ENCODE results near the gene SPEG. TPM values are rescaled to one million over a fixed set of nuclear protein-coding genes. Genes with fewer than 3 reads are reported as not detected.
"Not testable (repeated sequence)": the region's sequence is repeated elsewhere in the genome, so short reads cannot be mapped to it uniquely, and the experiment has no call there.

SPEG gene
- total and polyA plus RNA-seq, 7 donors = 6.0 to 321 (median 123) TPM

DNA sequence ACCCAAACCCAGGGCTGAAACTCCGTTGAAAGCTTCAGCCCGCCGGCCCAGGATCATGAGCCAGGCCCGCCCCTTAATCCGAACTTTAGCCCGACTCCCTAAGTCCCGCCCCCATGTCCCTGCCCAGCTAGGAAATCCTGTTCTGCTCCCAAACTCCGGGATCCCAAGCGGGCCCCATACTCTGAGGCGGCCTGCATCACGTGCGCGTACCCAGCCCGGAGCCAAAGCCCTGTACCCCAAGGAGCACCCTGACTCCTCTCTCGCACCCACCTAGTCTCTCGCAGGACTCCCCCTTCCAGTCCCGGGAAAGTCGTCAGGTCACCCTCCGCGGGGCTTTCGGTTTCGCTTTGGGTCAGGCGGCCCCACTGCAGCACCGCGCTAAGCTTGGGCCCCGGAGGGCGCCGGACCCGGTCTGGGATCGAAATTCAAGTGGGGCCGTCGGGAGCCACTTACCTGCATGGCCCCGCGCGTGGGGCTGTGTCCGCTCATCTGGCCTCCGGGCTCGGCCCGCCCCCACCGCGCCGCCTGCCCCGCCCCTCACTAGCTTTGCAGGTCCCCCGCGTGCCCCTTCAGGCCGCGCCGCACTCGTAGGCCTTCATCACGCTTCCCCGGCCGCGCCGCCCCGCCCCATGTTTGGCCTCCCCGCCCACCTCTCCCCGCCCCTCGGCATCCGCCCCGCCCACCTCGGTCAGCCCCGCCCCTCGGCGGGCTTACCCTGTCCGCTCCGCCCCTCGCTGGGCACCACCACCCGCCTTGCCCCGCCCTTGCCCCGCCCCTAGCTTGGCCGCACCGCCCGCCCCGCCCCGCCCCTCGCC is 47.1 kb upstream of the SPEG start, which contains the start of gene DNPEP:
Gene DNPEP (minus strand): TSS at position 607 of the 815 bp plus-strand sequence. CDS start 118 bp downstream, at position 489.
- H3K27me3 ChIP-seq = no peaks in the 10 kb centered on the region
- intact Hi-C loops (cut with DNase I) = loop anchor here (2.0 to 10.0 kb wide), 6 partner anchors 110 to 980 kb away; partner anchors contain the start of genes ANKZF1, ATG9A, CHPF and CNPPD1
- WGBS, 2 donors = 1% methylated on average over 75 to 76 of the region's 76 CpGs
- peak within 1 kb of the TSS; percentile 94 to 97 (median 96) for H3K27ac ChIP-seq
- H3K4me1 ChIP-seq = peaks cover 0 to 32% (median 26%) of the 10 kb centered on the region in 4 donors
- peak within 1 kb of the TSS; percentile 81 to 88 (median 84) for H3K4me3 ChIP-seq
- H3K36me3 ChIP-seq = peaks cover 20 to 40% (median 35%) of the 10 kb centered on the region in 4 donors
- no peaks in the 10 kb centered on the region for H3K9me3 ChIP-seq
- no peak for TF ChIP-seq EP300 (IDR thresholded peaks at IDR 0.05)
- TF ChIP-seq POLR2A (IDR thresholded peaks at IDR 0.05) = peak; percentile 21 to 32
- TF ChIP-seq, protein P1, sequence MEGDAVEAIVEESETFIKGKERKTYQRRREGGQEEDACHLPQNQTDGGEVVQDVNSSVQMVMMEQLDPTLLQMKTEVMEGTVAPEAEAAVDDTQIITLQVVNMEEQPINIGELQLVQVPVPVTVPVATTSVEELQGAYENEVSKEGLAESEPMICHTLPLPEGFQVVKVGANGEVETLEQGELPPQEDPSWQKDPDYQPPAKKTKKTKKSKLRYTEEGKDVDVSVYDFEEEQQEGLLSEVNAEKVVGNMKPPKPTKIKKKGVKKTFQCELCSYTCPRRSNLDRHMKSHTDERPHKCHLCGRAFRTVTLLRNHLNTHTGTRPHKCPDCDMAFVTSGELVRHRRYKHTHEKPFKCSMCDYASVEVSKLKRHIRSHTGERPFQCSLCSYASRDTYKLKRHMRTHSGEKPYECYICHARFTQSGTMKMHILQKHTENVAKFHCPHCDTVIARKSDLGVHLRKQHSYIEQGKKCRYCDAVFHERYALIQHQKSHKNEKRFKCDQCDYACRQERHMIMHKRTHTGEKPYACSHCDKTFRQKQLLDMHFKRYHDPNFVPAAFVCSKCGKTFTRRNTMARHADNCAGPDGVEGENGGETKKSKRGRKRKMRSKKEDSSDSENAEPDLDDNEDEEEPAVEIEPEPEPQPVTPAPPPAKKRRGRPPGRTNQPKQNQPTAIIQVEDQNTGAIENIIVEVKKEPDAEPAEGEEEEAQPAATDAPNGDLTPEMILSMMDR (IDR thresholded peaks at IDR 0.05) = no peak
- peak; percentile 46 to 75 (median 70) for TF ChIP-seq POLR2AphosphoS5 (IDR thresholded peaks at IDR 0.05)
- peak; percentile 98 for DNase-seq

DNA sequence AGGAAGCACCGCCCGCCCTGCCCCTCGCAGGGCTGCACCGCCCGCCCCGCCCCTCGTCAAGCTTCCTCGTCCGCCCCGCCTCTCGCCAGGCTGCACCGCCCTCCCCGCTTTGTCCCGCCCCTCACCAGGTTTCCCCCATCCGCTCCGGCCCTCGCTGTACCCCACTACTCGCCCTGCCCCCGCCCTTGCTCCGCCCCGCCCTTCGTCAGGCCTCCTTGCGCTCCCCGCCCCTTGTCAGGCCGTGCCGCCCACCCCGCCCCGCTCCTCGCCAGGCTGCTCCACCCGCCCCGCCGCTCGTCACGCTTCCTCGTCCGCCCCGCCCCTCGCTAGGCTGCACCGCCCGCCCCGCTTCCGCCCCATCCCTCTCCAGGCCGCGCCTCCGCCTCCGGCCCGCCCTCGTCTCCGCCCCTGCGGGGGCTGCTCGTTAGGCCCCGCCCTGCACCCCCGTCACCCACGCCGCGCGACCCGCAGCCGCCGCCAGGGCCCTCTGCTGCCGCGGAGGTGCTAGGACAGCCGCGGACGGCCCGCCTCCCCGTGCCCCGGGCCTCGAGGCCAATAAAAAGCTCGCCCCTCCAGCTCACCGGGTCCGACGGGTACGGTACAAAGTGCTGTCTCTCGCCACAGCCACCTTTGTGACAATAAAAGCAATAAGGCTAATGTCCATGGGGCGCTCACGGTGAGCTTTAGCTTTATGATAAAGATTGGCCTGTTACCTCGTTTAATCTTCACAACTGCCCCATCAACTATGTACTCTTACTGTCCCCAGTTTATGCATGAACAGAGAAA is 46.3 kb upstream of the SPEG start:
- Histone ChIP-seq H3K4me1 (peaks cover 0 to 32% (median 26%) of the 10 kb centered on the region in 4 donors), H3K36me3 (peaks cover 20 to 32% (median 28%) of the 10 kb centered on the region in 4 donors), H3K27me3 (no peaks in the 10 kb centered on the region), H3K9me3 (no peaks in the 10 kb centered on the region), H3K4me3 (peak overlapping the region; percentile 16 to 88 (median 84)), H3K27ac (peak overlapping the region; percentile 94 to 97 (median 96))
- WGBS, 2 donors = 1 to 2% methylated on average over 78 of the region's 78 CpGs
- intact Hi-C loops (cut with DNase I) = loop anchor here (2.0 to 10.0 kb wide), 6 partner anchors 111 to 981 kb away; partner anchors contain the start of genes ANKZF1, ATG9A, CHPF and CNPPD1
- TF ChIP-seq, protein P1 (IDR thresholded peaks at IDR 0.05) = peak; percentile 35 to 68 (median 48)
- no peak for TF ChIP-seq POLR2AphosphoS5 (IDR thresholded peaks at IDR 0.05)
- peak; percentile 100 for DNase-seq

DNA sequence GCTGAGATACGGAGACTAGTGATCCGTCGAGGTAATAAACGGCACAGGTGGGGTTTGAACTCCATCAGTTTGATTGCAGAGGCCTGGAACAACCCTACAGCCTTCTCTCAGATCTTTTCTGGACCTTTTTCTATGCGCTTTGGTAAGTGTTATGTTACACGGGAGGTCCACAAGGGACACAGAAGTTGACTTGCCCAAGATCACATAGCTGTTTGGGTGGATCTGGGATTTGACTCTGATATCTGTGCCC is 45.8 kb upstream of the SPEG start:
- Histone ChIP-seq H3K4me3 (peak overlapping the region in 3 of 4 donors; percentile 81 to 88 (median 87)), H3K27me3 (no peaks in the 10 kb centered on the region), H3K9me3 (no peaks in the 10 kb centered on the region), H3K27ac (peak overlapping the region; percentile 94 to 97 (median 96)), H3K36me3 (peaks cover 18 to 27% (median 24%) of the 10 kb centered on the region in 4 donors), H3K4me1 (peaks cover 0 to 32% (median 26%) of the 10 kb centered on the region in 4 donors)
- no peak for DNase-seq
- 25 to 62% methylated on average over 6 of the region's 6 CpGs for WGBS, 2 donors
- TF ChIP-seq POLR2AphosphoS5 (IDR thresholded peaks at IDR 0.05) = no peak
- TF ChIP-seq, protein P1 (IDR thresholded peaks at IDR 0.05) = no peak
- no peak for TF ChIP-seq POLR2A (IDR thresholded peaks at IDR 0.05)
- TF ChIP-seq EP300 (IDR thresholded peaks at IDR 0.05) = no peak
- intact Hi-C loops (cut with DNase I) = loop anchor here (2.0 to 10.0 kb wide), 6 partner anchors 112 to 982 kb away; partner anchors contain the start of genes ANKZF1, ATG9A, CHPF and CNPPD1

DNA sequence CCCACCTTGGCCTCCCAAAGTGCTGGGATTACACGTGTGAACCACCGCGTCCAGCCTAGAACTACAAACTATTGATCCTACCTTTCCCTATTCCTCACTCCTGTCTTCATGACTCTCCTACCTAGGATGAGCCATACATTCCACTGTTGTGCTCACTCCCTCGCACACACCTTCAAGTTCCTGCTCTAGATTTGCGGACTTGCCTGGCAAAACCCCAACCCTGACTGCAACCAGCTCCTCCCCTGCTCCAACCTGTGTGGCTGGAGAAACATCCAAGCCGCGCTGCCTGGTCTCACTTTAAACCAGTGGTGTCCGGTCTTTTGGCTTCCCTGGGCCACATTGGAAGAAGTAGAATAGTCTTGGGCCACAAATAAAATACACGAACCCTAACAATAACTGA is 41.9 kb upstream of the SPEG start:
- DNase-seq = no peak
- peaks cover 0 to 7% (median 6%) of the 10 kb centered on the region in 4 donors for H3K4me1 ChIP-seq
- H3K9me3 ChIP-seq = no peaks in the 10 kb centered on the region
- no peaks in the 10 kb centered on the region for H3K27me3 ChIP-seq
- no peak overlapping the region for H3K4me3 ChIP-seq
- H3K36me3 ChIP-seq = no peaks in the 10 kb centered on the region
- no peak overlapping the region for H3K27ac ChIP-seq
- intact Hi-C loops (cut with DNase I) = no loop called here
- no peak for TF ChIP-seq POLR2AphosphoS5 (IDR thresholded peaks at IDR 0.05)
- no peak for TF ChIP-seq EP300 (IDR thresholded peaks at IDR 0.05)
- TF ChIP-seq POLR2A (IDR thresholded peaks at IDR 0.05) = no peak
- TF ChIP-seq, protein P1 (IDR thresholded peaks at IDR 0.05) = no peak
- WGBS, 2 donors = 94% methylated on average over 9 of the region's 9 CpGs

DNA sequence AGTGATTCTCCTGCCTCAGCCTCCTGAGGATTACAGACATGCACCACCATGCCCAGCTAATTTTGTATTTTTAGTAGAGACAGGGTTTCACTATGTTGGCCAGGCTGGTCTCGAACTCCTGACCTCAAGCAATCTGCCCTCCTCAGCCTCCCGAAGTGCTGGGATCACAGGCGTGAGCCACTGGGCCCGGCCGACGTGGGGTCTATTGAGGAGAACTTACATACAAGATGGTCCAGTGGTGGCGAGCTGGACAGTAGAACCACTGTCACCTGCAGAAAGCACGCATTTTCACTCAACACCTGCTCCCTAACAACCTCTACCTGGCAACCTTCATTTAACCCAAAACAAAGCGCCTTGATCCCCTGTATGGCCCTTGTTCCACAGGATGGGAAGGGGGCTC is 39.6 kb upstream of the SPEG start:
- intact Hi-C loops (cut with DNase I); H3K36me3 ChIP-seq; H3K27me3 ChIP-seq; H3K4me1 ChIP-seq; H3K4me3 ChIP-seq; H3K27ac ChIP-seq; H3K9me3 ChIP-seq; DNase-seq: not testable (repeated sequence)
- 95 to 96% methylated on average over 9 of the region's 9 CpGs for WGBS, 2 donors

Measured in sigmoid colon (tissue), 7 donors.